SK-N-SH treated with all-trans-retinoic acid at 6 μM for 48 hours (cell line): ENCODE results near the gene LPP.

Source experiments
- CSDC2 ChIP-seq: fragments of 250-450 bp; sonication (Bioruptor Pico); IDR thresholded peaks from 2 replicates; pipeline ENCODE4 v1.5.0; 2020; ENCODE audit warnings: mild to moderate bottlenecking, moderate library complexity
- POU6F1 ChIP-seq: fragments of 250-450 bp; sonication (Bioruptor Pico); IDR thresholded peaks from 2 replicates; pipeline ENCODE4 v1.8.0; 2021; ENCODE audit warnings: low read depth, mild to moderate bottlenecking, moderate library complexity, borderline replicate concordance
- PPARA ChIP-seq: fragments of 250-450 bp; sonication (Bioruptor Pico); IDR thresholded peaks from 2 replicates; pipeline ENCODE4 v1.5.0; 2020; ENCODE audit warnings: mild to moderate bottlenecking, borderline replicate concordance
- ZFP3 ChIP-seq: fragments of 250-450 bp; sonication (Bioruptor Pico); IDR thresholded peaks from 2 replicates; pipeline ENCODE4 v1.5.0; 2020; ENCODE audit warnings: mild to moderate bottlenecking, moderate library complexity
- ZNF70 ChIP-seq: fragments of 450-650 bp; formaldehyde crosslinking; IDR thresholded peaks from 2 replicates; pipeline ENCODE4 v1.5.0; 2020; ENCODE audit warnings: mild to moderate bottlenecking, moderate library complexity
- ZNF8 ChIP-seq: fragments of 450-650 bp; formaldehyde crosslinking; IDR thresholded peaks from 2 replicates; pipeline ENCODE4 v1.5.0; 2020; ENCODE audit warnings: mild to moderate bottlenecking, moderate library complexity

DNA sequence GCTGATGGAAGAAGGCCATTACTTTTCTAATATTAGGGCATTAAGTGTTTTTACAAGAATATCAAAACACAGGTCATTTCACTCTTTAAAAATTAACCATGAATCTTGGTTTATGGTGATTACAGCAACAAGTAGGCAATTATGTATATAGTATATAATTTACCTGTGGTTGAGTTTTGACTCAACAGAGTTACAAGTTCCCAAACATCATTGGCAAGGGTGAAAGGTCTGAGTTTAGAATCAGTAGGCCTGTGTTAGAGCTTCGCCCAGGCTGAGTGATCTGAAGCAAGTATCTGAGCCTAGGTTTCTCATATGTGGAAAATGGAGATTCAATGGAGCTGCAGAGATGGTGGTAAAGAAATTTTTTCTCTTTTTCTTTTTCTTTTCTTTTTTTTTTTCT is 25.1 kb upstream of the LPP start:
- no peak for TF ChIP-seq POU6F1 (CRISPR knock-in tag)
- TF ChIP-seq PPARA = no peak
- TF ChIP-seq CSDC2 (CRISPR knock-in tag) = no peak
- no peak for TF ChIP-seq ZFP3 (CRISPR knock-in tag)
- TF ChIP-seq ZNF70 (CRISPR knock-in tag) = no peak
- no peak for TF ChIP-seq ZNF8
